HepG2 (cell line): Measurements from ENCODE around the gene ACE. TPM values are rescaled to one million over a fixed set of nuclear protein-coding genes. Genes with fewer than 3 reads are reported as not detected.
A peak's percentile ranks its signal among the peaks of the same experiment; 100 is the strongest.

Experiments
- ATAC-seq: fragments of 200-7000 bp; cut with Tn5 transposase; 3 replicates; pipeline ENCODE4 v1.9.1; 2020; ENCODE audit warnings: mild to moderate bottlenecking, moderate library complexity
- BruUV-seq: library from RNA; stranded (reverse); fragments of 400-500 nt; replicated peaks from 2 replicates; lab custom pipeline; 2021; lab: Mats Ljungman, UMichigan
- CTCF ChIA-PET: fragments of 300-600 bp; formaldehyde crosslinking; extraction: SDS; loops from one replicate; lab custom pipeline; 2021; ENCODE audit warnings: low total read pairs, inconsistent platforms, low intra/inter-chr PET ratio; lab: Yijun Ruan, JAX
- POLR2A ChIA-PET: fragments of 350-600 bp; sonication (Branson Sonifier 250); formaldehyde crosslinking; loops from one replicate; lab custom pipeline; 2020; ENCODE audit warnings: antibody characterized with exemption, inconsistent platforms; lab: Yijun Ruan, JAX
- DNase-seq: peaks from one replicate; pipeline ENCODE4 v3.0.0-alpha.2; 2015; ENCODE audit warnings: low spot score
- FAIRE-seq: peaks from 3 replicates; lab custom pipeline; 2011; peaks lifted over from hg19 to GRCh38; lab: Jason Lieb, UNC
- H2AFZ ChIP-seq: one replicate; pipeline ENCODE4 v1.6.1; 2011; ENCODE audit warnings: low read length, inconsistent platforms
- H3K27ac ChIP-seq: fragments of 300-600 bp; 3 replicates; pipeline ENCODE4 v1.8.0; 2011; ENCODE audit warnings: mixed run types, mild to moderate bottlenecking, mixed read lengths, low read length, inconsistent platforms; ENCODE audit not compliant: insufficient read depth; ENCODE audit errors: extremely low read length
- H3K27me3 ChIP-seq, 2 experiments: fragments of 200-600 bp in 1 of 2; 2 replicates in 1 of 2; 3 replicates in 1 of 2; pipeline versions ENCODE4 v1.6.0 to v1.8.0; 2011; ENCODE audit warnings: low read length in 2 of 2, mild to moderate bottlenecking in 2 of 2, moderate library complexity in 2 of 2, inconsistent platforms in 1 of 2; ENCODE audit not compliant: insufficient read depth in 2 of 2, control insufficient read depth in 1 of 2
- H3K36me3 ChIP-seq, 2 experiments: fragments of 200-600 bp in 1 of 2; replicated peaks in 1 of 2; 2 replicates in 1 of 2; 3 replicates in 1 of 2; pipeline versions ENCODE4 v1.5.1 to v1.8.0; 2011; ENCODE audit warnings: low read length in 2 of 2, inconsistent platforms in 1 of 2; ENCODE audit not compliant: insufficient read depth in 2 of 2, control insufficient read depth in 1 of 2
- H3K4me1 ChIP-seq: 2 replicates; pipeline ENCODE4 v1.5.1; 2012; ENCODE audit warnings: low read length, inconsistent platforms; ENCODE audit not compliant: insufficient read depth
- H3K4me2 ChIP-seq: 2 replicates; pipeline ENCODE4 v1.6.0; 2011; ENCODE audit warnings: low read depth, low read length, inconsistent platforms
- H3K4me3 ChIP-seq, 3 experiments: fragments of 200-600 bp in 1 of 3; sonication (generic), shearing (Covaris generic) in 1 of 3; replicated peaks in 1 of 3; 2 replicates each; pipeline ENCODE4 v1.5.1; 2011 to 2016; ENCODE audit warnings: low read length in 3 of 3, inconsistent platforms in 2 of 3, low read depth in 2 of 3, mild to moderate bottlenecking in 2 of 3, control low read depth in 1 of 3, mixed read lengths in 1 of 3; ENCODE audit not compliant: insufficient read depth in 1 of 3
- H3K79me2 ChIP-seq: one replicate; pipeline ENCODE4 v1.6.1; 2011; ENCODE audit warnings: low read length, inconsistent platforms; ENCODE audit not compliant: insufficient read depth
- H3K9ac ChIP-seq: 2 replicates; pipeline ENCODE4 v1.6.0; 2011; ENCODE audit warnings: mild to moderate bottlenecking, low read depth, low read length, inconsistent platforms; ENCODE audit not compliant: insufficient read depth
- H3K9me3 ChIP-seq: 2 replicates; pipeline ENCODE4 v1.5.1; 2012; ENCODE audit warnings: mild to moderate bottlenecking, low read length
- H4K20me1 ChIP-seq: 2 replicates; pipeline ENCODE4 v1.6.0; 2011; ENCODE audit warnings: inconsistent platforms, mild to moderate bottlenecking, low read length, moderate library complexity; ENCODE audit not compliant: insufficient read depth
- MTA1 ChIP-seq: sonication (generic); formaldehyde crosslinking; IDR thresholded peaks from 2 replicates; pipeline ENCODE4 v1.4.0; 2020; ENCODE audit warnings: missing genetic modification reagents, mild to moderate bottlenecking, borderline replicate concordance
- ZBTB38 ChIP-seq: sonication (generic); formaldehyde crosslinking; IDR thresholded peaks from 2 replicates; pipeline ENCODE4 v1.5.1; 2020; ENCODE audit warnings: mild to moderate bottlenecking, missing genetic modification reagents
- ZSCAN12 ChIP-seq: sonication (generic); formaldehyde crosslinking; IDR thresholded peaks from 2 replicates; pipeline ENCODE4 v1.9.0; 2021; ENCODE audit warnings: mild to moderate bottlenecking, missing genetic modification reagents
- WGBS: methylation state at CpG from one replicate; pipeline ENCODE4 v1.1.6; 2017; ENCODE audit warnings: low lambda C conversion rate; 5-methylcytosine and 5-hydroxymethylcytosine counted together
- in situ Hi-C: cut with HindIII; loops from 2 replicates; pipeline ENCODE4 v1.10.0; 2017; ENCODE audit warnings: low pct_unique_long_range_greater_than_20kb; ENCODE audit not compliant: extremely low pct_ligation_motif_present
- intact Hi-C: fragments of 100-400 bp; cut with micrococcal nuclease; formaldehyde crosslinking; loops from one replicate; pipeline ENCODE4 v1.10.0; 2022; ENCODE audit not compliant: unreplicated experiment
- polyA plus RNA-seq, 8 experiments: library from polyadenylated mRNA; depleted of rRNA in 3 of 8; stranded (reverse) in 7 of 8; unstranded in 1 of 8; fragments of >200 nt; fragmentation: Illumina TruSeq in 4 of 8; extraction: Trizol in 4 of 8; gene quantifications; 2 replicates each; pipeline versions ENCODE4 v1.2.1 to v1.2.3, GENCODE V29; 2011 to 2016; ENCODE audit warnings: low read depth in 4 of 8, missing spikeins in 1 of 8, mixed read lengths in 1 of 8; ENCODE audit not compliant: insufficient read depth in 1 of 8
- total RNA-seq, 5 experiments: library from RNA; depleted of rRNA; stranded (reverse); fragments of >200 nt; fragmentation: Illumina TruSeq; extraction: Trizol; gene quantifications; 2 replicates each; pipeline ENCODE4 v1.2.3, GENCODE V29; 2016; ENCODE audit warnings: low read depth in 1 of 5
- TF ChIP-seq, protein P1 (sequence below): sonication (generic); formaldehyde crosslinking; IDR thresholded peaks from 2 replicates; pipeline ENCODE4 v1.8.1; 2023; ENCODE audit warnings: mild to moderate bottlenecking, moderate library complexity, missing genetic modification reagents
- TF ChIP-seq, protein P2 (sequence below): sonication (generic); formaldehyde crosslinking; IDR thresholded peaks from 2 replicates; pipeline ENCODE4 v1.4.0; 2020; ENCODE audit warnings: missing genetic modification reagents

The ACE gene
- total and polyA plus RNA-seq, 2 of the 13 experiments (the other 11 are each of a cell fraction or from before 2014, with no cell fraction given), result 0.08 to 0.13 TPM

DNA sequence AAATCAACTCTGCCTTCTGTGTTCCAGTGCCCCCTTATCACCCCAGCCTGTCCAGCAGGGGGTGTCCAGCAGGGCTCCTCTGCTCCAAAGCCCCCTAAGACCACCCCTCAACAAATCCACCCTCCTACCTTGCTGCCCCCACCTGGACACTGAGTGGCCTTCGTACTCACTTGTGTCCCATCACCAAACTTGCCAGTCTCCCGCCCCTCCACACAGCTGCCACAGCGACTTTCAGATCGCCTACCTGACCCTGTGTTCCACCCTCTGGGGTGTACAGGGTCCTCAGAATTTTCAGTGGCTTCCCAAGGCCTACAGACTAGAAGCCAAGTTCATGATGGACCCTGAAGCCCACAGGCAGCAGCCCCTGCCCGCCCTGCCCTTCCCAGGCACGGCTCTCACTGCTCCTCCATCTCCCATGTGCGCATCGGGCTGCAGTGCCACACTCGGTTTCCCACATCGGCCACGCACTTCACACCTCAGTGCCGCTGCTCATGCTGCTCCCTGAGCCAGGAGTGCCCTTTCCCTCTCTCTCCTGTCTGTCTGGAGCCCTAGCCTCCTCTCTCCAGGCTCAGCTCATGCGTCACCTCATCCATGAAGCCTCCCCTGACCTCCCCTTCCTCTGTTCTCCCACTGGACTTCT lies 58.1 kb downstream of the ACE start:
- Histone ChIP-seq H3K27ac (no peak overlapping the region), H3K4me2 (no peak overlapping the region), H2AFZ (no peak overlapping the region), H3K36me3 (no peaks in the 10 kb centered on the region), H3K4me1 (peaks cover 33% of the 10 kb centered on the region), H3K79me2 (no peaks in the 10 kb centered on the region), H3K9ac (no peak overlapping the region), H3K27me3 (peaks cover 18 to 42% of the 10 kb centered on the region in 2 experiments), H3K9me3 (no peaks in the 10 kb centered on the region), H4K20me1 (no peaks in the 10 kb centered on the region), H3K4me3 (no peak overlapping the region)
- ATAC-seq, result no peak
- POLR2A ChIA-PET, result no interaction called here
- intact Hi-C loops (no loop called here), in situ Hi-C loops (no loop called here)
- no peak for FAIRE-seq
- 35% methylated on average over 13 of the region's 13 CpGs for WGBS
- no peak for DNase-seq
- BruUV-seq, result no TSS peak
- no peak for TF ChIP-seq ZSCAN12 (CRISPR knock-in tag)
- 0 out of 2 replicates have a peak, but pooled peaks have one; percentile 28 for TF ChIP-seq MTA1 (CRISPR knock-in tag)
- TF ChIP-seq ZBTB38 (CRISPR knock-in tag), result 0 out of 2 replicates have a peak, but pooled peaks have one; percentile 1
- CTCF ChIA-PET, result no interaction called here

DNA sequence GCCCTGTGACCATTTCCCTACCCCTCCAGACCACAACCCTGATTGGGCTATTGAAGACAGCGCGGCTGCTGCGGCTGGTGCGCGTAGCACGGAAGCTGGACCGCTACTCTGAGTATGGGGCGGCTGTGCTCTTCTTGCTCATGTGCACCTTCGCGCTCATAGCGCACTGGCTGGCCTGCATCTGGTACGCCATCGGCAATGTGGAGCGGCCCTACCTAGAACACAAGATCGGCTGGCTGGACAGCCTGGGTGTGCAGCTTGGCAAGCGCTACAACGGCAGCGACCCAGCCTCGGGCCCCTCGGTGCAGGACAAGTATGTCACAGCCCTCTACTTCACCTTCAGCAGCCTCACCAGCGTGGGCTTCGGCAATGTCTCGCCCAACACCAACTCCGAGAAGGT lies 58.8 kb downstream of the ACE start:
- Histone ChIP-seq H3K27ac (no peak overlapping the region), H3K9ac (no peak overlapping the region), H3K27me3 (peaks cover 18 to 47% of the 10 kb centered on the region in 2 experiments), H3K4me2 (no peak overlapping the region), H2AFZ (no peak overlapping the region), H4K20me1 (no peaks in the 10 kb centered on the region), H3K4me3 (no peak overlapping the region), H3K79me2 (no peaks in the 10 kb centered on the region), H3K36me3 (no peaks in the 10 kb centered on the region), H3K9me3 (no peaks in the 10 kb centered on the region), H3K4me1 (peaks cover 29% of the 10 kb centered on the region)
- intact Hi-C loops, result no loop called here
- no TSS peak for BruUV-seq
- POLR2A ChIA-PET, result no interaction called here
- TF ChIP-seq, protein P1, sequence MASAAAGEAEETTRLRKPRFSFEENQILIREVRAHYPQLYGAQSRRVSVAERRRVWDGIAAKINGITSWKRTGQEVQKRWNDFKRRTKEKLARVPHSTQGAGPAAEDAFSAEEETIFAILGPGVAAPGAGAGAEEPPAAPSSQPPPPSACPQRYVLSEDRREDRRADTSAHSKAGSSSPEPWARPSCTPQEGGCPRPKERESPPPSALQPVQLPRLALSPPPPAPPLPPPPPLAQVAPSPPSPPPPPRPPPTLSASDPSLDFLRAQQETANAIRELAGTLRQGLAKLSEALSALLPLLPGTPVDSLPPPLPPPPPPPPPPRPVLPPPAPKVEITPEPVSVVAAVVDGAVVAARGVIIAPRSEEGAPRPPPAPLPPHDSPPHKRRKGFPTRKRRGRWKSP, result no peak
- peak; percentile 22; the same call in 1 of the 2 replicates for TF ChIP-seq ZBTB38 (CRISPR knock-in tag)
- TF ChIP-seq, protein P2, sequence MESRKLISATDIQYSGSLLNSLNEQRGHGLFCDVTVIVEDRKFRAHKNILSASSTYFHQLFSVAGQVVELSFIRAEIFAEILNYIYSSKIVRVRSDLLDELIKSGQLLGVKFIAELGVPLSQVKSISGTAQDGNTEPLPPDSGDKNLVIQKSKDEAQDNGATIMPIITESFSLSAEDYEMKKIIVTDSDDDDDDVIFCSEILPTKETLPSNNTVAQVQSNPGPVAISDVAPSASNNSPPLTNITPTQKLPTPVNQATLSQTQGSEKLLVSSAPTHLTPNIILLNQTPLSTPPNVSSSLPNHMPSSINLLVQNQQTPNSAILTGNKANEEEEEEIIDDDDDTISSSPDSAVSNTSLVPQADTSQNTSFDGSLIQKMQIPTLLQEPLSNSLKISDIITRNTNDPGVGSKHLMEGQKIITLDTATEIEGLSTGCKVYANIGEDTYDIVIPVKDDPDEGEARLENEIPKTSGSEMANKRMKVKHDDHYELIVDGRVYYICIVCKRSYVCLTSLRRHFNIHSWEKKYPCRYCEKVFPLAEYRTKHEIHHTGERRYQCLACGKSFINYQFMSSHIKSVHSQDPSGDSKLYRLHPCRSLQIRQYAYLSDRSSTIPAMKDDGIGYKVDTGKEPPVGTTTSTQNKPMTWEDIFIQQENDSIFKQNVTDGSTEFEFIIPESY (CRISPR knock-in tag), result peak; percentile 64; the same call in 1 of the 2 replicates
- no peak for DNase-seq
- 95% methylated on average over 18 of the region's 24 CpGs for WGBS
- ATAC-seq, result no peak
- in situ Hi-C loops, result no loop called here
- CTCF ChIA-PET, result no interaction called here
- FAIRE-seq, result no peak
